Stimulated activated CD4-positive, alpha-beta T cell treated with anti-CD3 and anti-CD28 coated beads, Interleukin-2, amount 100 ng/mL, for 4 hours (primary cell): Measurements from ENCODE around the gene CYP2C8.
"Not testable (repeated sequence)": the region's sequence is repeated elsewhere in the genome, so short reads cannot be mapped to it uniquely, and the experiment has no call there.

Experiments used
- DNase-seq: peaks from one replicate; pipeline ENCODE4 v3.0.0-alpha.2; 2020; ENCODE audit warnings: low read depth

Gene CYP2C8

GRCh38 chr10:95069286-95069685, at the start of gene CYP2C8:
TSS of gene CYP2C8 (minus strand) at chr10:95069497. CDS start at chr10:95069402, 95 bp downstream.
- DNase-seq = no peak

GRCh38 chr10:95116869-95117269, 47.6 kb upstream of the CYP2C8 start:
- DNase-seq = no peak

GRCh38 chr10:95110823-95111222, 41.5 kb upstream of the CYP2C8 start:
- not testable (repeated sequence) for DNase-seq

- DNase-seq = no peak
Observed at GRCh38 chr10:95097805-95098204, 28.5 kb upstream of the CYP2C8 start.

GRCh38 chr10:95096143-95096542, 26.8 kb upstream of the CYP2C8 start:
- no peak for DNase-seq

GRCh38 chr10:95079626-95080025, 10.3 kb upstream of the CYP2C8 start:
- DNase-seq = not testable (repeated sequence)

GRCh38 chr10:95077556-95077955, 8.3 kb upstream of the CYP2C8 start:
- no peak for DNase-seq

GRCh38 chr10:95071107-95071660, 1.9 kb upstream of the CYP2C8 start:
- DNase-seq = no peak

GRCh38 chr10:95064125-95064524, 5.2 kb downstream of the CYP2C8 start:
- DNase-seq = not testable (repeated sequence)

GRCh38 chr10:95056744-95057363, 12.4 kb downstream of the CYP2C8 start:
- no peak for DNase-seq

GRCh38 chr10:95049919-95050318, 19.4 kb downstream of the CYP2C8 start:
- no peak for DNase-seq

- no peak for DNase-seq
Observed at GRCh38 chr10:95048206-95048605, 21.1 kb downstream of the CYP2C8 start.

GRCh38 chr10:95039281-95039680, 30.0 kb downstream of the CYP2C8 start:
- no peak for DNase-seq

- DNase-seq = no peak
Observed at GRCh38 chr10:95035332-95036295, 33.7 kb downstream of the CYP2C8 start.

- DNase-seq = no peak
Observed at GRCh38 chr10:95034401-95034800, 34.9 kb downstream of the CYP2C8 start.

GRCh38 chr10:95031656-95032055, 37.6 kb downstream of the CYP2C8 start:
- DNase-seq = no peak

GRCh38 chr10:95026461-95026860, 42.8 kb downstream of the CYP2C8 start:
- DNase-seq = no peak

GRCh38 chr10:94997741-94998174, 71.5 kb downstream of the CYP2C8 start:
- DNase-seq = no peak

- no peak for DNase-seq
Observed at GRCh38 chr10:94992811-94993210, 76.5 kb downstream of the CYP2C8 start.

GRCh38 chr10:94991243-94991888, 77.9 kb downstream of the CYP2C8 start:
- no peak for DNase-seq

- DNase-seq = no peak
Observed at GRCh38 chr10:94989192-94989591, 80.1 kb downstream of the CYP2C8 start.
